Stimulated activated CD8-positive, alpha-beta memory T cell treated with anti-CD3 and anti-CD28 coated beads, Interleukin-12 subunit alpha, Interleukin-12 subunit beta, amount 100 ng/mL, for 1 hour (primary cell): ENCODE data around the gene PIP4K2C.
"Not testable (repeated sequence)": the region's sequence is repeated elsewhere in the genome, so short reads cannot be mapped to it uniquely, and the experiment has no call there.

Source experiments
- DNase-seq: peaks from one replicate; pipeline ENCODE4 v3.0.0-alpha.2; 2020; ENCODE audit warnings: low read depth

The PIP4K2C gene

DNA sequence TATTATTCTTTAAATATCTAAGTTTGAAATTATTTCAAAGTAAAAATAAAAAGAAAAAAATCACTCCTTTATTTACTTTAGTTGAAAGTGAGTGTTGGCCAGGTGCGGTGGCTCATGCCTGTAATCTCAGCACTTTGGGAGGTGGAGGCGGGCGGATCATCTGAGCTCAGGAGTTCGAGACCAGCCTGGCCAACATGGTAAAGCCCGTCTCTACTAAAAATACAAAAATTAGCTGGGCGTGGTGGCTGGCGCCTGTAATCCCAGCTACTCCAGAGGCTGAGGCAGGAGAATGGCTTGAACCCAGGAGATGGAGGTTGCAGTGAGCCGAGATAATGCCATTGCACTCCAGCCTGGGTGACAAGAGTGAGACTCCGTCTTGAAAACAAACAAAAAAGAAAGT is 45.7 kb downstream of the PIP4K2C start:
- DNase-seq, result not testable (repeated sequence)

DNA sequence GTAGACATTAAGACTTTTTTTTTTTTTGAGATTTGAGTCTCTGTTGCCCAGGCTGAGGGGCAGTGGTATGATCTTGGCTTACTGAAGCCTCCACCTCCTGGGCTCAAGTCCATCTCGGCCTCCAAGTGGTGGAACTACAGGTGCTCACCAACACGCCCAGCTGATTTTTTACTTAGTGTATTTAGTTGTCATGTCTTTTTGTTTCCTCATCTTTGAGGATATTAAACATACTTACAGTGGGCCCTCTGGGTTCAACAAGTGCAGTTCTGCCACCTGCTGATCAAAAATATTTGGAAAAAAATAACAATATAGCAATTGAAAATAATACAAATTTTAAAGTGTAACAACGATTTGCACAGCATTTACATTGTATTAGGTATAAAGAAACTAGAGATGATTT is 46.4 kb downstream of the PIP4K2C start:
- no peak for DNase-seq

DNA sequence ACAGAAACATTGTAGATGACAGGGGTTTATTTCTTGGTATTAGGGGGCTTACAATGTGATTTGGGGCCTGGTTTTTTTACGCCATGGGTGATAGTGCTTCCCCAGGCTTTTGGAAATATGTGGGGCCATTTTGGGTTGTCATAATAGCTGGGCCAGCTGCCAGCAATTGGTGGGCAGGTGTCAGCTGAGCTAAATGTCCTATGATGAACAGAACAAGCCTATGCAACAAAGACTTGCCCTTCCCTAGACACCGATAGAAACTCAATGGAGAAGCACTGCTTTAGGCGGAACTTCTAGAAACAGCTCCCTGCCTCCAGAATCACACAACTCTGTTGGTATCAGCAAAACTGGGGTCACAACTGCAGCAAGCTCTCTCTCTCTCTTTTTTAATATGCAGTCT is 47.1 kb downstream of the PIP4K2C start:
- DNase-seq, result no peak

DNA sequence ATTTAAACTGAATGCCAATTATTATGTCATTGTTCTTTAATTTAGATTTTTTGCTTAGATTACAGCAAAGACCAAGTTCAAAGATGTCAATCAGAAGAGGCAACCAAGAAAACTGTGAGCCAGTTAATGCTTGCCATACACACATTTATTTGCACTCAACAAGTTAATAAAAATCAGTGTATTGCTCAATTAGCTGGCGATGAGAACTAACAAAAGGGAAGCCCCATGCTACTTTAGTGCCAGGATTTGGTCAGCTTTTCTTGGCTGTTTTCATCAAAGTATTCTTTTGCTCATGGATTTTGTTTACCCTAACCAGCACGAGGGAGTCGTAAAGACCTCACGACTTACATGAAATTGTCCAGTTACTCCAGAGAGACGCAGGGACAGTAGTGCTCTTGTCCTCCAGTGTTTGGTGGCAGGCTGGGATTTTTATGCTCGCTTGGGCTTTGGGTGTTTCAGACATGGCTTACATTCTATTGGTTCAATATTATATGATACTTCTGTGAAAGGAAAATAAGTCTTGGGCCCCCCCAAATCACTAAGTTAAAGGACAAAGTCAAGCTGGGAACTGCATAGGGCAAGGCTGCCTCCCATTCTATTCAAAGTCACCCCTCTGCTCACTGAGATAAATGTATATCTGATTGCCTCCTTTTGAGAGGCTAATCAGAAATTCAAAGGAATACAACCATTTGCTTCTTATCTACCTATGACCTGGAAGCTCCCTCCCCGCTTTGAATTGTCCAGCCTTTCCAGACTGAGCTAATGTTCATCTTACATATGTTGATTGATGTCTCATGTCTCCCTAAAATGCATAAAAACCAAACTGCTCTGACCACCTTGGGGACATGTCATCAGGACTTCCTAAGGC is 49.4 kb downstream of the PIP4K2C start:
- DNase-seq, result no peak

DNA sequence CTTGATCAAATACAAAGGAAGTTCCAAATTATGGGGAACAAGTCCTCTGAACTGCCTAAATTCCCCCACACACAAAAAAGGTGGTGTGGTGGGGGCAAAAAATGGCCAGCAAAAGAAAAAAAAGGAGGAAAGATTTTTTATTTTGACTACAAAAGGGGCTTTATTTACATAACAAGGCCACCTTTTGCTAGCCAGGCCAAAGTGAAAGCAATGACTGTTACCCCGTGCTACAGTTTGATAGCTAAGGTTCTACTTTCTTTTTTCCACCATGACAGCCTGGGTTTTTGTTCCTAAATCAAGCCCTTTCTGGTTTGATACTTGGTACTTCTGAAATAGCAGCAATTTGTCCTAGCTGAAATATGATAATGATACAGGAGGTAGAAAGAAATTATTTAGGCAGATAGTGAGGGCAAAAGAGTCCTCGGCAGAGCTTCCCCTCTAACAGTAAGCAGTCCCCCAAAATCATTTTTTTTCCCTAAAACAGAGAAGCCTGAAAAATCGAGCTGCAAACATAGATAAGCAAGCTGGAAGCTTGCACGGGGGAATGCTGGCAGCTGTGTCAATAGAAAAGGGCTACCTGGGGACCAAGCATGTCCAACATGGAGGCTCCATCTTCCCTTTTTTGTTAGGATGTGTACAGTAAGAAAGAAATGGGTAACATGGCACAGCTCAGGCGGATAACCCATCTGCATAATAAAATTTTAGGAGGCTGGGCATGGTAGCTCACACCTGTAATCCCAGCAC is 50.9 kb downstream of the PIP4K2C start:
- DNase-seq, result no peak

DNA sequence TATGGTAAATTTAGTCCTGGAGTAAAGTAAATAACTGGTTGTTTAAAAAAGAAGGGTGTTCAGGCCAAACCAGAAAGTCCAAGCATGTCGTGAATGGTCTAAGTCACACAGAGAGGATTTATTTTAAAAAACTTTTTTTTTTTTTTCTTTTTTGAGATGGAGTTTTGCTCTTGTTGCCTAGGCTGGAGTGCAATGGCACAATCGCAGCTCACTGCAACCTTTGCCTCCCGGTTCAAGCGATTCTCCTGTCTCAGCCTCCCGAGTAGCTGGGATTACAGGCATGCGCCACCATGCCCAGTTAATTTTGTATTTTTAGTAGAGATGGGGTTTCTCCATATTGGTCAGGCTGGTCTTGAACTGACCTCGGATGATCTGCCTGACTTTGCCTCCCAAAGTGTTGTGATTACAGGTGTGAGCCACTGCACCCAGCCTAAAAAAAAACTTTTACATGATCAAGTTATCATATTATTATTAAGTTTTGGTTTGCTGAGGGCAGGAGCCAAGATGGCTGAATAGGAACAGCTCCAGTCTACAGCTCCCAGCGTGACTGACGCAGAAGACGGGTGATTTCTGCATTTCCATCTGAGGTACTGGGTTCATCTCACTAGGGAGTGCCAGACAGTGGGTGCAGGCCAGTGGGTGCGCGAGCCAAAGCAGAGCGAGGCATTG is 55.1 kb downstream of the PIP4K2C start:
- not testable (repeated sequence) for DNase-seq

DNA sequence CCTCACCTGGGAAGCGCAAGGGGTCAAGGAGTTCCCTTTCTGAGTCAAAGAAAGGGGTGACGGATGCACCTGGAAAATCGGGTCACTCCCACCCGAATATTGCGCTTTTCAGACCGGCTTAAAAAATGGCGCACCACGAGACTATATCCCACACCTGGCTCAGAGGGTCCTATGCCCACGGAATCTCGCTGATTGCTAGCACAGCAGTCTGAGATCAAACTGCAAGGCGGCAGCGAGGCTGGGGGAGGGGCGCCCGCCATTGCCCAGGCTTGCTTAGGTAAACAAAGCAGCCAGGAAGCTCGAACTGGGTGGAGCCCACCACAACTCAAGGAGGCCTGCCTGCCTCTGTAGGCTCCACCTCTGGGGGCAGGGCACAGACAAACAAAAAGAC is 55.7 kb downstream of the PIP4K2C start:
- DNase-seq, result not testable (repeated sequence)
